ENCODE data around the gene NISCH.

- no peak for TF ChIP-seq CTCF (IDR thresholded peaks at IDR 0.05)
- TF ChIP-seq POLR2A (IDR thresholded peaks at IDR 0.05) = no peak
These were observed 17.0 kb downstream of the NISCH start for GRCh38 chr3:52472239-52473000.

Measured in right lobe of liver (tissue), 4 donors.